IMR-90 (cell line): ENCODE data around the gene CAPN10. TPM values are rescaled to one million over a fixed set of nuclear protein-coding genes. Genes with fewer than 3 reads are reported as not detected.

ENCODE experiments used
- ATAC-seq: fragments of 200-7000 bp; cut with Tn5 transposase; 2 replicates; pipeline ENCODE4 v1.9.1; 2020; ENCODE audit warnings: low read depth, mild to moderate bottlenecking, moderate library complexity
- BruUV-seq: library from RNA; stranded (reverse); fragments of 400-500 nt; replicated peaks from 2 replicates; lab custom pipeline; 2021; lab: Mats Ljungman, UMichigan
- CTCF ChIA-PET: fragments of 300-600 bp; formaldehyde crosslinking; extraction: SDS; loops from one replicate; lab custom pipeline; 2021; ENCODE audit warnings: antibody characterized with exemption; lab: Yijun Ruan, JAX
- POLR2A ChIA-PET: fragments of 300-600 bp; sonication (Branson Sonifier 250); formaldehyde crosslinking; loops from one replicate; lab custom pipeline; 2022; ENCODE audit warnings: antibody characterized with exemption; ENCODE audit not compliant: unreplicated experiment; lab: Charles Lee
- DNase-seq: peaks from one replicate; pipeline ENCODE4 v3.0.0; 2013
- H2AFZ ChIP-seq: replicated peaks from 2 replicates; pipeline ENCODE3; 2013; ENCODE audit warnings: low read length, mild to moderate bottlenecking; ENCODE audit not compliant: poor library complexity
- H2AK5ac ChIP-seq: 2 replicates; pipeline ENCODE4 v1.6.1; 2013; ENCODE audit warnings: low read depth, low read length, inconsistent platforms
- H2AK9ac ChIP-seq: replicated peaks from 2 replicates; pipeline ENCODE3; 2013; ENCODE audit warnings: mild to moderate bottlenecking, low read depth, low read length, moderate library complexity; ENCODE audit not compliant: poor library complexity
- H2BK120ac ChIP-seq: 2 replicates; pipeline ENCODE4 v1.6.1; 2013; ENCODE audit warnings: low read depth, low read length, inconsistent platforms
- H2BK15ac ChIP-seq: 3 replicates; pipeline ENCODE4 v1.6.1; 2013; ENCODE audit warnings: low read depth, low read length, inconsistent platforms
- H2BK20ac ChIP-seq: 2 replicates; pipeline ENCODE4 v1.6.1; 2013; ENCODE audit warnings: low read depth, mild to moderate bottlenecking, inconsistent platforms, low read length, moderate library complexity
- H2BK5ac ChIP-seq: 2 replicates; pipeline ENCODE4 v1.6.1; 2013; ENCODE audit warnings: mild to moderate bottlenecking, low read depth, low read length, inconsistent platforms; ENCODE audit not compliant: poor library complexity, severe bottlenecking
- H3K14ac ChIP-seq: replicated peaks from 2 replicates; pipeline ENCODE4 v1.6.1; 2013; ENCODE audit warnings: low read depth, low read length, inconsistent platforms
- H3K18ac ChIP-seq: 2 replicates; pipeline ENCODE4 v1.6.1; 2013; ENCODE audit warnings: low read depth, low read length, control low read depth
- H3K23ac ChIP-seq: 2 replicates; pipeline ENCODE4 v1.6.1; 2013; ENCODE audit warnings: low read depth, low read length, inconsistent platforms
- H3K27ac ChIP-seq: 2 replicates; pipeline ENCODE4 v1.5.1; 2013; ENCODE audit warnings: mild to moderate bottlenecking, control low read depth, low read length; ENCODE audit not compliant: insufficient read depth
- H3K27me3 ChIP-seq: 2 replicates; pipeline ENCODE4 v1.6.1; 2013; ENCODE audit warnings: low read length; ENCODE audit not compliant: control insufficient read depth, insufficient read depth
- H3K36me3 ChIP-seq: 2 replicates; pipeline ENCODE4 v1.6.1; 2013; ENCODE audit warnings: low read length, mixed read lengths; ENCODE audit not compliant: control insufficient read depth, insufficient read depth
- H3K4ac ChIP-seq: 2 replicates; pipeline ENCODE4 v1.6.1; 2013; ENCODE audit warnings: low read depth, low read length, inconsistent platforms
- H3K4me1 ChIP-seq: 2 replicates; pipeline ENCODE4 v1.6.1; 2013; ENCODE audit warnings: low read length, mixed read lengths; ENCODE audit not compliant: control insufficient read depth, insufficient read depth
- H3K4me2 ChIP-seq: 2 replicates; pipeline ENCODE4 v1.6.1; 2013; ENCODE audit warnings: low read depth, mild to moderate bottlenecking, control low read depth, low read length, moderate library complexity
- H3K4me3 ChIP-seq: 2 replicates; pipeline ENCODE4 v1.5.1; 2013; ENCODE audit warnings: low read depth, mild to moderate bottlenecking, control low read depth, low read length, moderate library complexity; ENCODE audit not compliant: insufficient read depth
- H3K56ac ChIP-seq: 2 replicates; pipeline ENCODE4 v1.6.1; 2013; ENCODE audit warnings: low read length, inconsistent platforms; ENCODE audit not compliant: insufficient read depth; ENCODE audit errors: extremely low read depth
- H3K79me1 ChIP-seq, 2 experiments: 2 replicates each; pipeline ENCODE4 v1.6.1; 2013; ENCODE audit warnings: low read length in 2 of 2, inconsistent platforms in 1 of 2, low read depth in 1 of 2
- H3K9ac ChIP-seq: 2 replicates; pipeline ENCODE4 v1.6.1; 2013; ENCODE audit warnings: low read depth, low read length, control low read depth
- H3K9me1 ChIP-seq: 2 replicates; pipeline ENCODE4 v1.6.1; 2013; ENCODE audit warnings: low read length, inconsistent platforms; ENCODE audit not compliant: insufficient read depth
- H3K9me3 ChIP-seq: 2 replicates; pipeline ENCODE4 v1.6.1; 2013; ENCODE audit warnings: low read length; ENCODE audit not compliant: control insufficient read depth, insufficient read depth
- H4K20me1 ChIP-seq: 2 replicates; pipeline ENCODE4 v1.6.1; 2013; ENCODE audit warnings: low read length, inconsistent platforms; ENCODE audit not compliant: insufficient read depth
- H4K5ac ChIP-seq: 2 replicates; pipeline ENCODE4 v1.6.1; 2013; ENCODE audit warnings: mild to moderate bottlenecking, low read depth, low read length, control low read depth
- H4K8ac ChIP-seq, 2 experiments: 2 replicates each; pipeline ENCODE4 v1.6.1; 2013; ENCODE audit warnings: low read depth in 2 of 2, low read length in 2 of 2, control low read depth in 1 of 2, inconsistent platforms in 1 of 2
- H4K91ac ChIP-seq: 2 replicates; pipeline ENCODE4 v1.6.1; 2013; ENCODE audit warnings: low read depth, low read length, inconsistent platforms; ENCODE audit not compliant: insufficient read depth
- BHLHE40 ChIP-seq: fragments of 150-350 bp; IDR thresholded peaks from 2 replicates; pipeline ENCODE4 v1.6.1; 2016; ENCODE audit warnings: mild to moderate bottlenecking, low read depth, low read length
- CEBPB ChIP-seq: IDR thresholded peaks from 2 replicates; pipeline ENCODE4 v1.6.1; 2012; ENCODE audit warnings: low read depth, low read length, improper control_type of control experiment
- CTCF ChIP-seq: conservative IDR thresholded peaks from 2 replicates; pipeline ENCODE4 v1.5.1; 2012; ENCODE audit warnings: mild to moderate bottlenecking, low read depth, low read length, improper control_type of control experiment
- FOS ChIP-seq: fragments of 150-350 bp; IDR thresholded peaks from 2 replicates; pipeline ENCODE4 v1.6.1; 2016; ENCODE audit warnings: low read depth, low read length
- MXI1 ChIP-seq: IDR thresholded peaks from 2 replicates; pipeline ENCODE4 v1.6.1; 2012; ENCODE audit warnings: low read depth, mild to moderate bottlenecking, low read length, moderate library complexity, borderline replicate concordance
- NFE2L2 ChIP-seq: fragments of 150-350 bp; IDR thresholded peaks from 2 replicates; pipeline ENCODE4 v1.6.1; 2016; ENCODE audit warnings: low read depth, mild to moderate bottlenecking, low read length
- RCOR1 ChIP-seq: IDR thresholded peaks from 2 replicates; pipeline ENCODE4 v1.6.1; 2012; ENCODE audit warnings: mild to moderate bottlenecking, low read length, improper control_type of control experiment; ENCODE audit not compliant: insufficient replicate concordance
- RFX5 ChIP-seq: IDR thresholded peaks from 2 replicates; pipeline ENCODE4 v1.8.0; 2012; ENCODE audit warnings: low read depth, mild to moderate bottlenecking, low read length, moderate library complexity
- USF2 ChIP-seq: fragments of 150-350 bp; IDR thresholded peaks from 2 replicates; pipeline ENCODE4 v1.6.1; 2017; ENCODE audit warnings: mild to moderate bottlenecking, antibody characterized with exemption, low read length, low read depth
- WGBS, 2 experiments: methylation state at CpG; one replicate each; pipeline versions ENCODE4 v1.1.5 to v1.1.7; 2013; ENCODE audit warnings: missing lambda C conversion rate in 2 of 2; ENCODE audit not compliant: insufficient read length in 1 of 2; ENCODE audit errors: extremely low coverage in 2 of 2; 5-methylcytosine and 5-hydroxymethylcytosine counted together
- dilution Hi-C: fragments of 300-500 bp; cut with HindIII; formaldehyde crosslinking; loops from one replicate; pipeline ENCODE4 v1.14.3; 2018; ENCODE audit warnings: low sequenced_read_pairs; ENCODE audit not compliant: unreplicated experiment
- in situ Hi-C: fragments of 300-500 bp; cut with MboI; formaldehyde crosslinking; loops from 3 replicates; pipeline ENCODE4 v1.14.3; 2019; ENCODE audit warnings: low sequenced_read_pairs, inconsistent platforms, mixed read lengths
- intact Hi-C: fragments of 100-400 bp; cut with micrococcal nuclease; formaldehyde crosslinking; loops from 2 replicates; pipeline ENCODE4 v1.10.0; 2022
- polyA plus RNA-seq, 3 experiments: library from polyadenylated mRNA; depleted of rRNA; stranded (reverse); fragments of >200 nt; gene quantifications; 2 replicates each; pipeline ENCODE4 v1.2.3, GENCODE V29; 2012; ENCODE audit warnings: low replicate concordance in 1 of 3
- total RNA-seq: library from RNA; depleted of rRNA; stranded (reverse); fragments of >200 nt; gene quantifications from 2 replicates; pipeline ENCODE4 v1.2.3, GENCODE V29; 2012

CAPN10 gene
- total and polyA plus RNA-seq, 2 of the 4 experiments (the other 2 are of a cell fraction) = 6.3 to 20.9 TPM

- Histone ChIP-seq H3K27me3 (no peaks in the 10 kb centered on the region), H3K27ac (no peak overlapping the region), H4K20me1 (peaks cover 15% of the 10 kb centered on the region), H3K4me3 (no peak overlapping the region), H3K9me1 (peaks cover 7% of the 10 kb centered on the region), H3K79me1 (peaks cover 7 to 35% of the 10 kb centered on the region in 2 experiments; a peak in 3 of 4 replicates), H4K91ac (no peak overlapping the region), H2BK15ac (no peak overlapping the region), H3K4ac (no peak overlapping the region), H4K5ac (no peak overlapping the region), H2AK5ac (no peak overlapping the region), H2BK20ac (no peak overlapping the region), H3K18ac (no peak overlapping the region), H3K56ac (no peak overlapping the region), H2AK9ac (no peak overlapping the region), H3K4me2 (no peak overlapping the region), H3K14ac (no peak overlapping the region), H2BK120ac (no peak overlapping the region), H3K9me3 (no peaks in the 10 kb centered on the region), H4K8ac (no peak overlapping the region), H3K4me1 (peaks cover 7% of the 10 kb centered on the region), H3K23ac (no peak overlapping the region), H3K36me3 (peaks cover 31% of the 10 kb centered on the region), H2BK5ac (no peak overlapping the region), H2AFZ (peak overlapping the region; percentile 66), H3K9ac (no peak overlapping the region)
- POLR2A ChIA-PET = no interaction called here
- DNase-seq (no peak), ATAC-seq (no peak)
- CTCF ChIA-PET = interaction anchor here (0.6 kb wide), 1 partner anchor 68 kb away, joined by 3 read pairs; no protein-coding TSS in a partner anchor
- TF ChIP-seq RFX5 = no peak
- no peak for TF ChIP-seq NFE2L2
- no peak for TF ChIP-seq MXI1
- TF ChIP-seq USF2 = no peak
- no peak for TF ChIP-seq BHLHE40
- TF ChIP-seq FOS = no peak
- no peak for TF ChIP-seq CEBPB
- TF ChIP-seq CTCF = no peak
- TF ChIP-seq RCOR1 = no peak
- WGBS, 2 experiments = 92% methylated on average over 16 of the region's 20 CpGs; no CpG with 5 or more reads in 1 of the 2 experiments
- intact Hi-C loops = no loop called here
- BruUV-seq = no TSS peak
- dilution Hi-C loops = no loop called here
- in situ Hi-C loops = no loop called here
These were observed 13.4 kb upstream of the CAPN10 start for GRCh38 chr2:240573071-240573515.
